Measurements from ENCODE around the gene PSEN2.
"Not testable (repeated sequence)": the region's sequence is repeated elsewhere in the genome, so short reads cannot be mapped to it uniquely, and the experiment has no call there.

PSEN2 gene

GRCh38 chr1:226832613-226833012, 37.8 kb upstream of the PSEN2 start:
- DNase-seq (ENCODE audit: low read depth, low spot score) = no peak
- CTCF ChIA-PET = interaction anchor here (0.9 kb wide), 1 partner anchor 198 kb away, joined by 4 read pairs; no protein-coding TSS in a partner anchor
- TF ChIP-seq CTCF (IDR thresholded peaks at IDR 0.05; ENCODE audit: insufficient read depth, low read length, missing control alignments) = no peak
- POLR2A ChIA-PET = no interaction called here
- H3K4me3 ChIP-seq (ENCODE audit: low read depth, low read length) = no peak overlapping the region

GRCh38 chr1:226834179-226834578, 36.2 kb upstream of the PSEN2 start:
- POLR2A ChIA-PET; H3K4me3 ChIP-seq (ENCODE audit: low read depth, low read length); CTCF ChIA-PET: not testable (repeated sequence)

GRCh38 chr1:226835396-226835795, 35.0 kb upstream of the PSEN2 start:
- CTCF ChIA-PET = interaction anchor here (0.6 kb wide), 1 partner anchor 209 kb away, joined by 3 read pairs; no protein-coding TSS in a partner anchor
- POLR2A ChIA-PET; DNase-seq (ENCODE audit: low read depth, low spot score); H3K4me3 ChIP-seq (ENCODE audit: low read depth, low read length): not testable (repeated sequence)

More at GRCh38 chr1:226834179-226834578, 36.2 kb upstream of the PSEN2 start:
- not testable (repeated sequence) for DNase-seq (ENCODE audit: low read depth, low spot score)

- POLR2A ChIA-PET; H3K4me3 ChIP-seq (ENCODE audit: low read depth, low read length); DNase-seq (ENCODE audit: low read depth, low spot score): not testable (repeated sequence)
- CTCF ChIA-PET = interaction anchor here (0.9 to 1.9 kb wide), 4 partner anchors 9 to 205 kb away, joined by 3 to 7 read pairs (median 4); no protein-coding TSS in a partner anchor
Measured at GRCh38 chr1:226837966-226838365, 32.5 kb upstream of the PSEN2 start.

GRCh38 chr1:226838456-226838855, 32.0 kb upstream of the PSEN2 start:
- ChIA-PET CTCF (interaction anchor here (0.9 to 1.9 kb wide), 5 partner anchors 9 to 205 kb away, joined by 3 to 7 read pairs (median 4); no protein-coding TSS in a partner anchor), POLR2A (no interaction called here)
- no peak for TF ChIP-seq CTCF (IDR thresholded peaks at IDR 0.05; ENCODE audit: insufficient read depth, low read length, missing control alignments)
- no peak overlapping the region for H3K4me3 ChIP-seq (ENCODE audit: low read depth, low read length)
- DNase-seq (ENCODE audit: low read depth, low spot score) = no peak

GRCh38 chr1:226845624-226846023, 24.8 kb upstream of the PSEN2 start:
- ChIA-PET POLR2A (no interaction called here), CTCF (no interaction called here)
- no peak overlapping the region for H3K4me3 ChIP-seq (ENCODE audit: low read depth, low read length)
- DNase-seq (ENCODE audit: low read depth, low spot score) = no peak
- TF ChIP-seq CTCF (IDR thresholded peaks at IDR 0.05; ENCODE audit: insufficient read depth, low read length, missing control alignments) = no peak

- no peak overlapping the region for H3K4me3 ChIP-seq (ENCODE audit: low read depth, low read length)
- ChIA-PET POLR2A (no interaction called here), CTCF (interaction anchor here (1.3 kb wide), 1 partner anchor 213 kb away, joined by 3 read pairs; no protein-coding TSS in a partner anchor)
- no peak for TF ChIP-seq CTCF (IDR thresholded peaks at IDR 0.05; ENCODE audit: insufficient read depth, low read length, missing control alignments)
- DNase-seq (ENCODE audit: low read depth, low spot score) = no peak
Measured at GRCh38 chr1:226846786-226847185, 23.6 kb upstream of the PSEN2 start.

- DNase-seq (ENCODE audit: low read depth, low spot score); H3K4me3 ChIP-seq (ENCODE audit: low read depth, low read length); POLR2A ChIA-PET; CTCF ChIA-PET: not testable (repeated sequence)
Measured at GRCh38 chr1:226854548-226854947, 15.9 kb upstream of the PSEN2 start.

Data from AG04449 (cell line).